Measurements from ENCODE around the gene IER5L. TPM values are rescaled to one million over a fixed set of nuclear protein-coding genes. Genes with fewer than 3 reads are reported as not detected.

Gene IER5L
- total RNA-seq, 4 donors from 2014 or later = 1.8 to 31.0 (median 14.5) TPM

GRCh38 chr9:129174102-129174723 is 3.8 kb downstream of the IER5L start:
- intact Hi-C loops (cut with DNase I; ENCODE audit: low total_unique reads) = loop anchor here (5.0 to 10.0 kb wide), 5 partner anchors 37 to 433 kb away; no protein-coding TSS in a partner anchor
- Histone ChIP-seq H3K9me3 (no peaks in the 10 kb centered on the region), H3K4me1 (peaks cover 0 to 8% of the 10 kb centered on the region in 2 donors), H3K36me3 (no peaks in the 10 kb centered on the region), H3K4me3 (peak overlapping the region; percentile 66 to 98), H3K27ac (peak overlapping the region; percentile 97 to 98), H3K27me3 (no peaks in the 10 kb centered on the region)
- DNase-seq = peak; percentile 95
- TF ChIP-seq CTCF (IDR thresholded peaks at IDR 0.05) = peak; percentile 96 to 99 (median 98)
- peak; percentile 58 to 74 for TF ChIP-seq POLR2A (IDR thresholded peaks at IDR 0.05)

DNA sequence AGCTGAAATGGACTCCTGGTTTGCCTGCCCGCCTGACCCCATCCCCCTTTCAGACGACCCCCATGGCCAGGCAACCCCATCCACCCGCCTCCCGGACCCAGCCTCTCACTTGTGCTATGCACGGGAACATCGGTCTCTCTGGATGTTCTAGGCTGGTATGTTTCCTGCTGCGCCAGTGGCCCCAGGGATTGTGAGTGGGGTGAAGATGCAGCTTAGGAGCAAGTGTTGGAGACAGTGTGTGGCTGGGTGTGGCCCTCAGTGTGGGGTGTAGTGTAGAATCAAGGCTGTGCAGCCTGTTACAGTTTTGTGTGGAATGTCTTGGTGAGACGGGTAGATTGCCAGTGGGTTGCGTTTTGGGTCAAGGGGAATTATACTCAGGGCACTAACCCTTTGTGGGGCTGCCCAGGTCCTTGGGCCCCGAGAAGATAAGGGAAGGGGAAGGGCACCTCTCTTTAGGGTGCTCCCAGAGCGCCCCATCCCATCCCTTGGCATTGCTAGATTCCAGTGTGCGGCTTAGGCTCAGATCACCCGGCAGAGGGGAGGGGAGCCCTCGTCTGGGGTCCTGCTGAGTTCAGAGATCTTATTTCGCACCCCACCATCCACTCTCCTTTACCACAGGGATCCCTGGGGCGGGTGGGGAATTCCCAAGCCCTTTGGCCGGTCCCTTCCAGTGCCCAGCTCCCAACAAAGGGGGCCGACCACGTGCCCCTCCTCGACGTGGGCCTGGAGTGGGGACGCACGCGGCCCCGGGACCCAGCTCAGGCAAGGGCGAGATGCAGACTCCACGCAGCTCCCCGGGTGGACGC is 4.6 kb downstream of the IER5L start:
- TF ChIP-seq POLR2A (IDR thresholded peaks at IDR 0.05) (no peak), CTCF (IDR thresholded peaks at IDR 0.05) (no peak)
- Histone ChIP-seq H3K4me1 (peaks cover 0 to 5% of the 10 kb centered on the region in 2 donors), H3K27ac (peak overlapping the region; percentile 97 to 98), H3K27me3 (no peaks in the 10 kb centered on the region), H3K4me3 (peak overlapping the region; percentile 66 to 98), H3K9me3 (no peaks in the 10 kb centered on the region), H3K36me3 (no peaks in the 10 kb centered on the region)
- intact Hi-C loops (cut with DNase I; ENCODE audit: low total_unique reads) = loop anchor here (5.0 to 10.0 kb wide), 5 partner anchors 36 to 434 kb away; no protein-coding TSS in a partner anchor
- DNase-seq = peak in 1 of 2 donors; percentile 35

- Histone ChIP-seq H3K27ac (peak overlapping the region; percentile 97 to 98), H3K4me3 (no peak overlapping the region), H3K4me1 (peaks cover 0 to 7% of the 10 kb centered on the region in 2 donors), H3K27me3 (no peaks in the 10 kb centered on the region), H3K36me3 (no peaks in the 10 kb centered on the region), H3K9me3 (no peaks in the 10 kb centered on the region)
- intact Hi-C loops (cut with DNase I; ENCODE audit: low total_unique reads) = loop anchor here (5.0 to 10.0 kb wide), 5 partner anchors 36 to 434 kb away; no protein-coding TSS in a partner anchor
- no peak for TF ChIP-seq CTCF (IDR thresholded peaks at IDR 0.05)
- TF ChIP-seq POLR2A (IDR thresholded peaks at IDR 0.05) = no peak
- DNase-seq = peak in 1 of 2 donors; percentile 37
Observed at GRCh38 chr9:129172816-129173215, 5.2 kb downstream of the IER5L start.

GRCh38 chr9:129171993-129172751 is 5.9 kb downstream of the IER5L start:
- Histone ChIP-seq H3K27ac (peak overlapping the region in 1 of 2 donors; percentile 97), H3K4me1 (peaks cover 0 to 9% of the 10 kb centered on the region in 2 donors), H3K9me3 (no peaks in the 10 kb centered on the region), H3K4me3 (no peak overlapping the region), H3K27me3 (no peaks in the 10 kb centered on the region), H3K36me3 (no peaks in the 10 kb centered on the region)
- intact Hi-C loops (cut with DNase I; ENCODE audit: low total_unique reads) = loop anchor here (5.0 to 10.0 kb wide), 5 partner anchors 35 to 435 kb away; no protein-coding TSS in a partner anchor
- DNase-seq = no peak
- no peak for TF ChIP-seq POLR2A (IDR thresholded peaks at IDR 0.05)
- TF ChIP-seq CTCF (IDR thresholded peaks at IDR 0.05) = no peak
